ENCODE measurements around the gene MTRFR.
"Not testable (repeated sequence)": the region's sequence is repeated elsewhere in the genome, so short reads cannot be mapped to it uniquely, and the experiment has no call there.

Gene MTRFR

DNA sequence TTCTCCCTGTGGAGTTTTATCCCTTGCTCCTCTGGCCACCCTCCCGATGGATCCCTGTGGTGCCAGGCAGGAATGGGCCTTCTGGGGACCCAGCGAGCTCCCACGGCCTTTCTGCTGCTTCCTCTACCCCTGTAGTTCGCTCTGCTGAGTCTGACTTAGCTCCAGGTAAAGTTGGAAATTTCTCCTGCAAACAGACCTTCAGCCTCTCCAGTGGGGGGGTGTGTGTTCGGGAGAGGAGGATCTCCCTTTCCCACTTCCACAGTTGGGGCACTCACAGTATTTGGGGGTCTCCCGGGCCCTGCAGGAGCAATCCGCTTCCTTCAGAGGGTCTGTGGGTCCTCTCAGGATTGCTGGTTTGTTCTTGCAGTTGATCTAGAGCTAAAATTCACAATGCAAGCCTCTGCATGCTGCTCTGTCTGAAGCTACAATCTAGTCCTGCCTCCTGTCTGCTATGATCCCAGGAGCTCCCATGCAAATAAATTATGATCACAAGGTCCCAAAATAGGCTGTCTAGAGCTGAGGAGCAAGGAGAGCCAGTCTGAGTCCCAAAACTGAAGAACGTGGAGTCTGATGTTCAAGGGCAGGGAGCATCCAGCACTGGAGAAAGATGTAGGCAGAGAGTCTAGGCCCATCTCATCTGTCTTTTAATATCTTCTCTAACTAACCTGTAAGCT is 18.3 kb downstream of the MTRFR start:
- no peak overlapping the region for H3K27ac ChIP-seq (ENCODE audit: low read length)
- no peak overlapping the region for H3K9ac ChIP-seq (ENCODE audit: low read length)
- H3K9me3 ChIP-seq (ENCODE audit: control insufficient read depth, low read depth, low read length): peaks cover 3% of the 10 kb centered on the region
- H3K4me3 ChIP-seq (ENCODE audit: low read length): no peak overlapping the region
- no peaks in the 10 kb centered on the region for H3K4me1 ChIP-seq (ENCODE audit: control insufficient read depth, low read depth, low read length)
- no peaks in the 10 kb centered on the region for H3K27me3 ChIP-seq (ENCODE audit: control insufficient read depth, insufficient read depth, low read length)
- H3K36me3 ChIP-seq (ENCODE audit: control insufficient read depth, low read depth, low read length): peaks cover 16% of the 10 kb centered on the region

DNA sequence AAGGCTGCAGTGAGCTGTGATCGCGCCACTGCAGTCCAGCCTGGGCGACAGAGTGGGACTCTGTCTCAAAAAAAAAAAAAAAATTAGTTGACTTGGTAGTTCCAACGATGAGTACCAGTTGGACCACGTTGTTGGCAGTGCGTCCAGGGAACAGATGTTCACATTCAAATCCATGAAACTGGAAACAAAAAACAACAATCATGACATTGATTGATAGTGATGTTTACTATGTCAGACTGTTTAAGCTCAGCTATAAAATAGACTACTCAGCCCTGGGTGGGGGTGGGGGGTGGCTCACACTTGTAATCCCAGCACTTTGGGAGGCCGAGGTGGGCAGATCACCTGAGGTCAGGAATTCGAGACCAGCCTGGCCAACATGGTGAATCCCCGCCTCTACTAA is 19.1 kb downstream of the MTRFR start:
- H3K4me1 ChIP-seq (ENCODE audit: control insufficient read depth, low read depth, low read length); H3K27me3 ChIP-seq (ENCODE audit: control insufficient read depth, insufficient read depth, low read length); H3K27ac ChIP-seq (ENCODE audit: low read length); H3K4me3 ChIP-seq (ENCODE audit: low read length); H3K9ac ChIP-seq (ENCODE audit: low read length); H3K9me3 ChIP-seq (ENCODE audit: control insufficient read depth, low read depth, low read length): not testable (repeated sequence)
- peaks cover 22% of the 10 kb centered on the region for H3K36me3 ChIP-seq (ENCODE audit: control insufficient read depth, low read depth, low read length)

DNA sequence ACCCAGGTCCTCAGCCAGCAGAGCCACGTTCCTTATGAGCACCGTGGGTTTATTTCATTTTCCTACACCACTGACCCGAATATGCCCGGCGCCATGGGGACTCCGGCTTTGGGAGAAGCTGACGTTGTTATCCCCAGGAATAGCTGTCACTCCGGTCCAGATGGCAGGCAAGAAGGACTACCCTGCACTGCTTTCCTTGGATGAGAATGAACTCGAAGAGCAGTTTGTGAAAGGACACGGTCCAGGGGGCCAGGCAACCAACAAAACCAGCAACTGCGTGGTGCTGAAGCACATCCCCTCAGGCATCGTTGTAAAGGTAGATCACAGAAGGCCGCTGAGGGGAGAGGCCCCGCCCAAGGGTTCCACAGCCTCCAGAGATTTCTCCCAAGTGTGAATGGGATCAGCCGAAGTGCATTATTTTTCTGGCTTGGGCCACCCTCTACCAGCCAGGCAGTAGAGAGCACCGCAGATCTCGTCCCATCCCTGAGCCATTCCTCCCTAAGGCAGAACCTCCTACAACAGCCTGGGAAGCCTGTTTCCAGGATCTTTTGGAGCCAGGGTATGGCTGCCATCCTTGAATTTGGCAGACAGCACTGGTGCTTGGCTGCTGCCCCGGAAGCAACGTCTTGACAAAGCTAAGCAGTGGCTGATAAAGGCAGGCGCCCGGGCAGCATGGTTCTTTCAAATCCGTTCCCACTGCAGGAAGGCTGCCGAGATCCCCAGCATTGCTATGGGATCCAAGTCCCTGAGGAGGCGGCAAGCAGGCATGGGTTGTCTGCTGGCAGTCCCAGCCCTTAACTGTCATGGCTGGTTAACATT is 20.6 kb downstream of the MTRFR start:
- no peak overlapping the region for H3K27ac ChIP-seq (ENCODE audit: low read length)
- H3K4me3 ChIP-seq (ENCODE audit: low read length): no peak overlapping the region
- H3K27me3 ChIP-seq (ENCODE audit: control insufficient read depth, insufficient read depth, low read length): no peaks in the 10 kb centered on the region
- peaks cover 35% of the 10 kb centered on the region for H3K36me3 ChIP-seq (ENCODE audit: control insufficient read depth, low read depth, low read length)
- H3K4me1 ChIP-seq (ENCODE audit: control insufficient read depth, low read depth, low read length): no peaks in the 10 kb centered on the region
- no peak overlapping the region for H3K9ac ChIP-seq (ENCODE audit: low read length)
- H3K9me3 ChIP-seq (ENCODE audit: control insufficient read depth, low read depth, low read length): no peaks in the 10 kb centered on the region

DNA sequence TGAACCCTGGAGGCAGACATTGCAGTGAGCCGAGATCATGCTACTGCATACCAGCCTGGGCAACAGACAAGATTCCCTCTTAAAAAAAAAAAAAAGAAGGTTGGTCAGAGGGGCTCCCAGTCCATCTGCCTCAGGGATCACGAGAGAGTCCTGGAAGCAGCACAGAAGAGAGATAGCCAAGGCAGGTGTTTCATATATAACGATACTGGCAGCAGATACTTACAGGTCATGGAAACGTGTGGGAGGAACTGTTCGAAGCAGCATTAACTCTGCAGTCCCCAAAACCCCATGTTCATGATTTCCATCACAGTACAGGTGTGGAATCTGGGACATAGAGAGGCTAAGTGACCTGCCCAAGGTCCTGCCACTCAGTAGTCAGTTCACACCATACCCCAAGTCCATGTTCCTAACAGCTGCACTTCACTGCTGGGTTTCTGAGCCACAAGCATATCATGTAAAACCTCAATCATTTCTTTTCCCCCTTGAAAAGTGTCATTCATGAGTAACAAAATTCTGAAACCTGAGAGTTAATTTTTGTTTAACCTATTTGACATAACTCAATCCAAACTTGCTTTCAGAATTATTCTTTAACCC is 21.7 kb downstream of the MTRFR start:
- Histone ChIP-seq H3K27me3 (ENCODE audit: control insufficient read depth, insufficient read depth, low read length) (no peaks in the 10 kb centered on the region), H3K4me3 (ENCODE audit: low read length) (no peak overlapping the region), H3K9ac (ENCODE audit: low read length) (no peak overlapping the region), H3K27ac (ENCODE audit: low read length) (no peak overlapping the region), H3K9me3 (ENCODE audit: control insufficient read depth, low read depth, low read length) (no peaks in the 10 kb centered on the region), H3K4me1 (ENCODE audit: control insufficient read depth, low read depth, low read length) (no peaks in the 10 kb centered on the region), H3K36me3 (ENCODE audit: control insufficient read depth, low read depth, low read length) (peaks cover 46% of the 10 kb centered on the region)

DNA sequence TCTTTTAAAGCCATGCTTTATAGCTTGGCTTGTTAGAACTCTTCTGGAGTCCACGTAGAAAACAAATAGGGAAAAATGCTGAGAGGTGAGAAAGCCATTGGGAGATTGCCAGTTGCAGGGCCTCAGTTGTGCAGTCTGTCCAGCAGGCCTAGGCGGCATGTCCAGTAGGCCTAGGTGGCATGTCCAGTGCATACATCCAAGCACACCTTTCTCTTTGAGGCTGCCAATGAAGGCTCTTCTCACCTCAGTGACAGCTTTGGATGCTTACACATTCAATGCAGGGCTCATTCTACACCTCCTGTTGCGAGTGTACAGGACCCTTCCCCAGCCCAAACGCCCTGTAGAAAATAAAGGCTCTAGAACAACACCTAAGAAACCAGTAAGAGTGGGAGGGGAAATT is 25.4 kb downstream of the MTRFR start:
- H3K27ac ChIP-seq (ENCODE audit: low read length): no peak overlapping the region
- no peak overlapping the region for H3K9ac ChIP-seq (ENCODE audit: low read length)
- no peak overlapping the region for H3K4me3 ChIP-seq (ENCODE audit: low read length)
- peaks cover 80% of the 10 kb centered on the region for H3K36me3 ChIP-seq (ENCODE audit: control insufficient read depth, low read depth, low read length)
- H3K9me3 ChIP-seq (ENCODE audit: control insufficient read depth, low read depth, low read length): no peaks in the 10 kb centered on the region
- H3K4me1 ChIP-seq (ENCODE audit: control insufficient read depth, low read depth, low read length): peaks cover 5% of the 10 kb centered on the region
- H3K27me3 ChIP-seq (ENCODE audit: control insufficient read depth, insufficient read depth, low read length): no peaks in the 10 kb centered on the region

DNA sequence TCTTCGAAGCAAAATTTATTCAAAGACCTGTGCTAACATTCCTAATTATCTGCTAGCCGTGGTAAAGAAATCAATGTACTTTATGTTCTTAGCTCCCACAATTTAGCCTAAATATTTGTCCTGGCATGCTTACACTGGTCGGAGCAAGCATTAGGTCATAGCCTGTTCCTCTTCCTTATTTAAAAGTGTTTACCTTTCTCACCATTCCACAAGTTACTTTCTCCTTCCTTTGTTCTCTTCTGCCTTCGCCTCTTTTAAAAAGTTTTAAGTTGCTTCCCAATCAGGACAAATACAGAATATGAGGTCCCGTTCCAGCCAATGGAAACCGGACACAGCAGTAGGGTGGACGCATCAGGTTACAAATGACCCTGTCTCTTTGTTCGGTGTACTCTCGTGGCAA is 26.8 kb downstream of the MTRFR start:
- peaks cover 69% of the 10 kb centered on the region for H3K36me3 ChIP-seq (ENCODE audit: control insufficient read depth, low read depth, low read length)
- H3K4me3 ChIP-seq (ENCODE audit: low read length): no peak overlapping the region
- no peak overlapping the region for H3K27ac ChIP-seq (ENCODE audit: low read length)

DNA sequence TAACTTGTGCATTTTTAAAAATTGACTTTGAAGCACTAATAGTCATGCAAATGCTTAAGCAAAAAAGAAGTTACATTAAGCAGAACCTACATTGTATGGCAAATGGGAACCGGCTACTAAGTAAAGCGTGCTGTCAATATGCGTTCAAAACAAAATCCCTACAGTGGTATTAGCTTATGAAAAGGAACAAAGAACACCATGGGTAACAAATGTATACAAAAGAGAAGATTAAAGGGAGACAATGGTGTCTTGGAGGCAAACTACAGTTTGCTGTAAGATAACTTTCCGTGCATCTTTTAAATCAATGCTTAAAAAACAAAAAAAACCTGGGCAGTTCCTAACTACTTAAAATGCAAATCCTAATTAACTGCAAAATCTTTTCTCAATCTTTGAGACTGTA is 28.0 kb downstream of the MTRFR start:
- peaks cover 5% of the 10 kb centered on the region for H3K4me1 ChIP-seq (ENCODE audit: control insufficient read depth, low read depth, low read length)
- no peak overlapping the region for H3K4me3 ChIP-seq (ENCODE audit: low read length)
- H3K27me3 ChIP-seq (ENCODE audit: control insufficient read depth, insufficient read depth, low read length): no peaks in the 10 kb centered on the region
- H3K9me3 ChIP-seq (ENCODE audit: control insufficient read depth, low read depth, low read length): no peaks in the 10 kb centered on the region
- no peak overlapping the region for H3K9ac ChIP-seq (ENCODE audit: low read length)
- H3K27ac ChIP-seq (ENCODE audit: low read length): no peak overlapping the region
- H3K36me3 ChIP-seq (ENCODE audit: control insufficient read depth, low read depth, low read length): peaks cover 72% of the 10 kb centered on the region

More for the DNA sequence above, 26.8 kb downstream of the MTRFR start:
- peaks cover 5% of the 10 kb centered on the region for H3K4me1 ChIP-seq (ENCODE audit: control insufficient read depth, low read depth, low read length)
- no peaks in the 10 kb centered on the region for H3K27me3 ChIP-seq (ENCODE audit: control insufficient read depth, insufficient read depth, low read length)
- no peaks in the 10 kb centered on the region for H3K9me3 ChIP-seq (ENCODE audit: control insufficient read depth, low read depth, low read length)
- H3K9ac ChIP-seq (ENCODE audit: low read length): no peak overlapping the region

DNA sequence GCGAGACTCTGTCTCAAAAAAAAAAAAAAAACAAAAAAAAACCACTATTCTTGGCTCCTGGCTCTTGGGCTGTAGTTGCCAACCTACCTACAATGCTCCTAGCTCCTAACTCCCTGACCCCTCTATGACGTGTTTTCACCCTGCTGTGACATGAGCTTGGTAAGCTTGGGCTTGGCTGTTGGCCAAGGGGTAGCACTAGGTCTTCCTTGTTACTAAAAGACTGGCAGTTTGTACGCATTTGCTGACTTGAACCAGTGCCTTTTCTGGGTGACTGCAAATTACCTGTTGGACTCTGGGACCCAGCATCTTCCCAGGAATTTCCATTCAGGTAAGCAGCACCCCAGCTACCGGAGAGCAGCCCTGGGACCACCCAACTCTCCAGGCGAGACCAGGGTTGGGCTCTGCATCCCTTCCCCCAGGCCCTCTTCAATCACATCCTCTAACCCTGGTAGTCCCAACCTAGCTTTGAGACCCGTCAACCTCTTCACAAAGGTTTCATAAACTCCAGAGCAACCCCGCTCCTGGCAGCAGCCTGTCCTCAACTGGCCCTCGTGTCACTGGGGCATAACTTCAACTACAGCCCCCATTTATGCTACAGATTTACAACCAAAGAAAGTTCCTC is 30.1 kb downstream of the MTRFR start:
- peaks cover 6% of the 10 kb centered on the region for H3K4me1 ChIP-seq (ENCODE audit: control insufficient read depth, low read depth, low read length)
- no peak overlapping the region for H3K27ac ChIP-seq (ENCODE audit: low read length)
- H3K27me3 ChIP-seq (ENCODE audit: control insufficient read depth, insufficient read depth, low read length): no peaks in the 10 kb centered on the region
- no peak overlapping the region for H3K4me3 ChIP-seq (ENCODE audit: low read length)
- H3K9me3 ChIP-seq (ENCODE audit: control insufficient read depth, low read depth, low read length): no peaks in the 10 kb centered on the region
- peaks cover 64% of the 10 kb centered on the region for H3K36me3 ChIP-seq (ENCODE audit: control insufficient read depth, low read depth, low read length)
- H3K9ac ChIP-seq (ENCODE audit: low read length): no peak overlapping the region

DNA sequence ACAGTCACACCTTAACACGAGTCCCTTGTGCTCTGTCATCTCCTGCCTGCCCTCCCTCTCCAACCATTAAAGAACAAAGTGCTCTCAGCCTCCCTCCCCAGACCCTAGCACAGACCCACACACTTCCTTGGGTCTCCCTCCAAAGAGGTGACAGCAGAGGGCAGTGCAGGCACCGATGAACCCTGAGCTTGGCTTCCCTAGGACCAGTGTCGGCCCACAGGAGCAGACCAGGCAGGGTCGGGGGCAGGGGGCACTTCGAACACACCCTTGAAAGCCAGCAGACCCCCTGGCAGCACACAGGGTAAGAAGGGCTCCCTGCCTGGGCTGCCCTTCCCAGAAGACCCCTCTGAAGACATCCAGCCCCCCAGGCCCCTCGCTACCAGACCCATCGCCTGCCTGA is 31.4 kb downstream of the MTRFR start:
- H3K27ac ChIP-seq (ENCODE audit: low read length): no peak overlapping the region
- H3K9ac ChIP-seq (ENCODE audit: low read length): no peak overlapping the region
- H3K4me1 ChIP-seq (ENCODE audit: control insufficient read depth, low read depth, low read length): peaks cover 16% of the 10 kb centered on the region
- H3K27me3 ChIP-seq (ENCODE audit: control insufficient read depth, insufficient read depth, low read length): no peaks in the 10 kb centered on the region
- no peak overlapping the region for H3K4me3 ChIP-seq (ENCODE audit: low read length)
- H3K36me3 ChIP-seq (ENCODE audit: control insufficient read depth, low read depth, low read length): peaks cover 50% of the 10 kb centered on the region
- H3K9me3 ChIP-seq (ENCODE audit: control insufficient read depth, low read depth, low read length): no peaks in the 10 kb centered on the region

DNA sequence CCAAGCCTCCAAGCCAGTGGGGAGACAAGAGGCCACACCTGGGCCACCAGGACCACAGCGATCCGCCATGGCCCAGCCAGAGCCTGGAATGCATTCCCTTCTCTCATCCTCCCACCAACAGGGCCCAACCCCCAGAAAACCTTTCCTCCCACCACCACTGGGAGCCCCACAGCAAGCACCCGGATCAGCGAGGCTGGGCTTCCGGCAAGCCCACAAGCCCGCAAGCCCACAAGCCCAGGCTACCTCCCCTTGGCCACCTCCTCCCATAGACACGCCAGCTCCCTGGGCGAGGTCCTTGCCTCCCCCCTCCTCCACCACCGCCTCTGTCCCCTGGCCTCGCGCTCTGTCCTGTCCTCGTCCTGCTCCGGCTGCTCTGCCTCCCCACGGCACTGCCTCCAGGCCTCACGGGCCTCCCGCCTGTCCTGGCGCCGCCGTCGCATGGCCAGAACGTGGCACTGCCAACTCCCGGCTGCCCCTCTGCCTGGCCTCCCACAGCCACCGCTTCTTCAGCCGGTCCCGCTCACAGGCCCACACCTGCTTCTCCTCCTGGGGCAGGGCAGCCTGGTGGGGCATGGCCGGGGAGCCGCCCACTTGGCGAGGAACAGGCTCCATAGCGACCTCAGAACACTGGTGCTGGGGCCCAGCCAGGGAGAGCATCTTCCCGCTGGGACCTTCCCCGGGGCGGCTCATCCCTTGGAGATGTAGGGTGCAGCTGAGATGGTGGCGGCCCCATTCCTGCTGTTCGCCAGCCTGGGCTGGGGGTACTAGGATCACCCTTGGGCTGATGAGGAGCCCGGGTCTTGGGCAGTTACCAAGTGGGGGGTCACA is 32.8 kb downstream of the MTRFR start:
- Histone ChIP-seq H3K36me3 (ENCODE audit: control insufficient read depth, low read depth, low read length) (peaks cover 36% of the 10 kb centered on the region), H3K9ac (ENCODE audit: low read length) (no peak overlapping the region)

More for the DNA sequence above, 32.8 kb downstream of the MTRFR start:
- Histone ChIP-seq H3K9me3 (ENCODE audit: control insufficient read depth, low read depth, low read length) (no peaks in the 10 kb centered on the region), H3K27ac (ENCODE audit: low read length) (no peak overlapping the region), H3K27me3 (ENCODE audit: control insufficient read depth, insufficient read depth, low read length) (no peaks in the 10 kb centered on the region), H3K4me1 (ENCODE audit: control insufficient read depth, low read depth, low read length) (peaks cover 16% of the 10 kb centered on the region), H3K4me3 (ENCODE audit: low read length) (no peak overlapping the region)

All from iPS-18a (cell line).